Erythroblast (primary cell): ENCODE results near the gene CACTIN.
"Not testable (repeated sequence)": the region's sequence is repeated elsewhere in the genome, so short reads cannot be mapped to it uniquely, and the experiment has no call there.

Experiments used
- GATA1 ChIP-seq: IDR thresholded peaks from 2 replicates; pipeline ENCODE4 v1.6.1; 2011; ENCODE audit warnings: low read depth, mild to moderate bottlenecking, control low read depth, low read length, moderate library complexity
- POLR2A ChIP-seq: IDR thresholded peaks from 2 replicates; pipeline ENCODE4 v1.6.1; 2011; ENCODE audit warnings: mild to moderate bottlenecking, low read length

GRCh38 chr19:3666545-3666856, 39.9 kb upstream of the CACTIN start:
- not testable (repeated sequence) for TF ChIP-seq POLR2A, GATA1
